T-helper 1 cell treated with Interleukin-12 subunit alpha and Interleukin-12 subunit beta and Interleukin-4 antibody, amounts not matched to agents 30 ng/mL and 1 ng/mL, for 36 hours (primary cell): ENCODE results near the gene AFDN. TPM values are rescaled to one million over a fixed set of nuclear protein-coding genes. Genes with fewer than 3 reads are reported as not detected.

ENCODE experiments used
- intact Hi-C: fragments of 100-400 bp; cut with micrococcal nuclease; formaldehyde crosslinking; loops from one replicate; pipeline ENCODE4 v1.15.1; 2024
- total RNA-seq: library from RNA; stranded (reverse); gene quantifications from 2 replicates; pipeline ENCODE4 v1.2.3, GENCODE V29; 2022

The AFDN gene
- total RNA-seq, 1 donor from 2014 or later: 77.7 TPM

DNA sequence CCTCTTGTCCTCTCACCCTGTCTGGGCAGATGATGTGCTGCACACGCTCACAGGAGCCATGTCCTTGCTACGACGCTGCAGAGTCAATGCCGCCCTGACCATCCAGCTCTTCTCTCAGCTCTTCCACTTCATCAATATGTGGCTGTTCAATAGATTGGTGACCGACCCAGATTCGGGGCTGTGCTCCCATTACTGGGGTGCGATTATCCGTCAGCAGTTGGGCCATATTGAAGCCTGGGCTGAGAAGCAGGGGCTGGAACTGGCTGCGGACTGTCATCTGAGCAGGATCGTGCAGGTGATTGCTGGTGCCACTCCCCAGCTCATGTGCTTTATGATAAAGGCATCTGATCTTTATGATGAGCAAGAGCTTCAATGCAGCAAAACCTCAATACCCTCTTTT, 88.4 kb downstream of the AFDN start:
- intact Hi-C loops: no loop called here

DNA sequence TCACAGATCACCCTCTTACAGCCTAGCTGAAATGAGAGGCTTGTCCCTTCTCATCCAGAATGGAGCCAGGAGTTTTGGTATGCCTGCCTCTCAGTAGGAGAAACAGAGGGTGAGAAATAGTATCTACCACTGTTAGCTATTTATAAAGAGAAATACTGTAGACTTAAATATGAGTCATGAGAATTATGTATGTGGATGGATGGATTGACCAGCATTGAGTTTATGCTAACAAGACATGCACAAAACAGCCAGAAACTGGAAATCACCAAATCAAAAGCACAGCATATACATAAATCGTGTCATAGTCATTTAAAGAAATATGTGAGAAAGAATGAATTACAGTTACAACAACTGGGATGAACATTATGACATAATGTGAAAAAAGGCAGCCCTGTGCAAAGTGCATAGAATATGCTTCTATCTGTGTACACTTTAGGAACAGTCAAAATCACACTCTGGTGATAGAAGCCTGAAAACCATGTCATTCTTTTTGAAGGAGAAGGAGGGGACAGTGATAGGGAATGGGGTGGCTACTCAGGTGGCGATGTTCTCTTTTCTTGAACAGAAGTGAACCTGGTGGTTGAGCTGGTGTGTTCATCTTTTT, 90.9 kb downstream of the AFDN start:
- intact Hi-C loops: no loop called here

DNA sequence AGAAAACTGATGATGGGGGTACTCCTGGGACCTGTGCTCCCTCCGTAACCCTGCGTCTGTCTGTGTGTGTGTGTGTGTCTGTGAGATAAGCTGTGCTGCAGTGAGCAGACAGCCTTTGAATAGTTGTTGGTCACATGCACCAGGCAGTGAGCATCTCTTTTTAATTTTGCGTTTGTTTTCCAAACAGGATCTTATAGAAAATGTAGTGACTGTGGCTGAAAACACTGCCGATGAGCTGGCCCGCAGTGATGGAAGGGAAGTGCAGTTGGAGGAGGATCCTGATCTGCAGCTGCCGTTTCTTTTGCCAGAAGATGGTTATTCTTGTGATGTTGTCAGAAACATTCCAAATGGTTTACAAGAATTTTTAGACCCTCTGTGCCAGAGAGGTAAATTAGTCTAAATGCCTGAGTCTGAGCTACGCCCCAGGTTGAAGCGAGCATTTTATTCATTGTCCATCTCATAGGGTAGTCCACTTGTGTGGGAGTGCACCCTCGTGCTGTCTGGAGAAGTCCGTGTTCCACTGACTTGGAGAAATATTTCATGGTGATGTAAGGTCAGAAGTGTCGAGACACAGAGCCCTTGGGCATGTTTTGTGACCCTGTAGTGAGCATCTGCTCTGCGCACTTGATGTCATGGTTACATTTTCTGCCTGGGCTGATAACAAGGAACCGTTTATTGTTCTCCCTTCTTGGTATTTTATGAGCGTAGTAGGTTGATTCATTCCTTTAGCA, 92.0 kb downstream of the AFDN start:
- intact Hi-C loops: no loop called here

DNA sequence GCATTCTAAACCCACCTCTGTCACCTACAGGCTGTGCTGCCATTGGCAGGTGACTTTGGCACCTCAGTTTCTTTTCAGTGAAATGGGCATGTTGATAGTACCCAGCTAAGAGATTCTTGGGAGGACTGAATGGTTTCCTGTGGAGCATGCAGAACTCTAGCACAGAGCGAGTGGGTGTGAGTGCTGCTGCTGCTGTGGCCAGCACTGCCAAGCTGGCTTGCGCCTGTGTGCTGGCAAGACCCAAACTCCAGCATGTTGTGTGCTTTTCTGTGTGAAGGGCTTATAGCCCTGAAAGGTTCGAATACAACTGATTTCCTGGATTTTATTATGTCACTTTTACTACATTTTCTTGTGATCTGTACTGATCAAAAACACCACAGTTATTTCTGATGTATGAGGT, 92.6 kb downstream of the AFDN start:
- intact Hi-C loops: no loop called here

DNA sequence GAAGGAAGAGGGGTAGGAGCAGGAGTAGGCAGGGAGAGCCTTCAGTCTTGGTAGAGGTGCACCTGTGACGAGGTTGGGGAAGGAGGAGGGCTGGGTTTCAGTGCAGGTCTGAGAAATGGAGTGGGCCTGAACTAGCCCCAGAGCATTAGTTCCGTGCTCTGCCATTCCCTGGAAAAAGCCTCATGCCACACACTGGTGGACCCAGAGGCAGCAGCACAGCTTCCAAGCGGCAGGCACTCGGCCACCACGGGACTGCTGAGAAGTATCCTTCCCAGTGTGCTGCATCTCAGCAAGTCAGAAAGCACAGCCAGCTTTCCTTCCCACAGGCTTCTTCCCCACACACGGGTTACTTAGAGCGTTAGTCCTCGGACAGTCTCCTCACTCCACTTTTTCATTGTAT, 93.5 kb downstream of the AFDN start:
- intact Hi-C loops: no loop called here

DNA sequence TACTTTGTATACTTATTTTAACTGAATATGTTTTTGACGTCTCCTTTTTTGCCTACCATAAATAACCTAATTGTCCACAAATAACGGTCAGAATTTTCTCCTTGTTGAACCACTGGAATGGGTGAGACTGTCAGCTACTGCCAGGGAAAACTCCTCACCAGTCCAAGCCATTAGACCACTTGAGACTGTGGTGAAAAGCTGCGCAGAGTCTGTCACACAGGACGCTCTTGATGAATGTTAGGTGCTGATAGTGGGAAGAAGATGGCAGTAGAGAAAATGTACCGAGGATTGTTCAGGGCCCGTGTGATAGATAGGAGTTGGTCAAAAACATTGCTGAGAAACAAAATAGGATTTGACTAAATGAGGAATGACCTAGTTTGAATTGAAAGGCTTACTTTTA, 95.1 kb downstream of the AFDN start:
- intact Hi-C loops: no loop called here

DNA sequence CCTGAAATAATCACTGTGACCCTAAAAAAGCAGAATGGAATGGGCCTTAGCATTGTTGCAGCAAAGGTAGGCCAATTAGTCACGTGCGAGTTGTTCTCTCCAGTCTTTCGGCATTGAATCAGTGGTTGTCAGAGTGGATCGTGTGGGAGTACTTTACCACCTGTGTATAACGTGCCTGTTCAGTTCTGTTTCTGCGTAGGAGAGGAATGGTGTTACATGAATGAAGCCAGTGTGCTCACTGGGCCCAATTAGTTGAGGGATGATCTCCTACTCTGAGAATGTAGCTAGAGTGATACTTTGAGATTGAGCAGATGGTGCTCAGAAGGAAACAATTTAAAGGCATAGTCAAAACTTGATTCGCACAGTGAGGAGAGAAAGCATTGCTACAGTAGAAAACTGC, 98.3 kb downstream of the AFDN start:
- intact Hi-C loops: no loop called here

DNA sequence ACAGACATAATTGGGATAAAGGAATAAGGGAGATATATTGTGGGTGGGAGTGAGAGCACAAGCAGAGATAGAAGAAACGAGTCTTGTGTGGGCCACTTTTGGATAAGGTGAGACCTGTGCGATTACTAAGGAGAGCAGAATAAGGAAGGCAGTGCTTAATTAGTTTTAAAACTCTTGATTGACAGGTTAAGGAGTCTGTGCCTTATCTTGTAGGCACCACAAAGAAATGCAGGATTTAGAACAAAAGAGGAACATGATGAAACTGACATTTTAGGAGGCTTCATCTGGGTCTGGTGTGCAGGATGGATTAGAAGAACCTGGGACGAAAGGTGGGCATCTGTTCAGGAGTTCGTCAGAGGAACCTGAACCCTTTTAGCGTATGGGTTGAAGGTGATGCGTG, 100.5 kb downstream of the AFDN start:
- intact Hi-C loops: no loop called here

DNA sequence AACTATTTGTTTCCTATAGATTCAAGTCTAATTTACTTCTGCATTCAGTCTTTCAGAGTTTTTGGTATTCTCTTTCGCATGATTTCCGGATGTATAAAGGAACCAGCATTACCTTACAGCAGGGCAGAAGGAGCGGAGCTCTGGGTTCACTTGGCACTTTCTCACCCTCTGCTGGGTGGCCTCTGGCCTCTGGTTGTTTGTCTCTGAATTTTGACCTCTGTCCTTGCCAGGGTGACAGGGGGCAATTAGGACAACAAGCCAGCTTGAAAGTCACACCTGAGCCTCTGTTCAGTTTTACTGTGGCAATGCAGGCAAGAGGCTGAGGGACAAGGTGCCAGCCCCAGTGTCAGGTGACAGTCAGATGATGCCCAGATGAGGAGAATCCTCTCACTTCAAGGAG, 101.4 kb downstream of the AFDN start:
- intact Hi-C loops: no loop called here

DNA sequence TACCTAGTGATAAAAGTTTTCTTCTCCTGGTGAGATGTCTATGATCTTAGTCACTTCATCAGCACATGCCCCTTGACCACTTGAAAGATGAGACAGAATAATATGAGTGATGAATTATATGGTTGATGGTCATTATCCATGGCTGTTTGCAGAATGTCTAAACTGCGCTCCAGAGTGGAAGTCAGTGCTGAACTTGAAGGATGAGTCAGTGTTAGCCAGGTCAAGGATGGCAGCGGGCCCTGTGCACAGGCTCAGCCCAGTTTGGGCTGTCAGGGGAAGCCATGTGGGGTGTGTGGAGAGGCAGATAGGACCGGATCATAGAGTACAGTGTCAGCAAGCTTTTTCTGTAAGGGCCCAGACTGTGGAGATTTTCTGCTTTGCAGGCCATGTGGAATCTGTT, 103.6 kb downstream of the AFDN start:
- intact Hi-C loops: no loop called here

DNA sequence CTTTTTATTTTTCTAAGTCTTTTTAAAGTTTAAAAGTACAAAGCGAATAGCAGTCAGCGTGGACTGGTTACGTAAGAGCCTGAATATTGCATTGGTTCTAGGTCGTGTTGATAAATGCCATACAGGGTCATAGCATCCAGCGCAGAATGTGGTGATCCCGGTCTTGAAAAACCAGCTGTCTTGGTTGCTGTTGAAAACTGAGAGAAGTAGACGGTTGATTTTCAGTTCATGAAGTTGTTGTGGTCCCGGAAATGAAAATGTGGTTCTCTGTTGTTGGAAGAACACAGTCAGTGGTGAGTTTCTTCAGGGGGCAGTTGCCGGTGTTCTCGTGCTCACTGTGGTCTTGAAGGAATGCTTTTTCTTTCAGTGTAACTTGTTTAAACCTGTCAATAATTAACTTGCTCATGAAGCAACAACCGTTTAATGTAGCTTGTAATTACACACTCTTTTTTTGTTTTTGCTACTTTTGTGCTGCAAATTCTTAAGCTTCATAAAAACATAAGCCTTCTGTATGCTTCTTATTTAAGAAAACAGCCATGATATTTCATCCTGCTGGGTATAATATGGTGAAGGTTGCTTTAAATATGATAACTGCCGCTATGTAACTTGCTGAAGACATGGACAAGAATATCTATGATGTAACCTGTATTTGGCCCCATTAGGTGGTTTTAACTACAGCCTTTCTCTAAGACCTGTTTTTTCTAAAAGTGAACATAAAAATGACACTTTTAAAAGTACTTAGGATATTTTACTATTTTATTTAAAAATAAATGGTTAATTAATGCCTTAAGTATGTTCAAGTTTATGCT, 106.0 kb downstream of the AFDN start:
- intact Hi-C loops: no loop called here

DNA sequence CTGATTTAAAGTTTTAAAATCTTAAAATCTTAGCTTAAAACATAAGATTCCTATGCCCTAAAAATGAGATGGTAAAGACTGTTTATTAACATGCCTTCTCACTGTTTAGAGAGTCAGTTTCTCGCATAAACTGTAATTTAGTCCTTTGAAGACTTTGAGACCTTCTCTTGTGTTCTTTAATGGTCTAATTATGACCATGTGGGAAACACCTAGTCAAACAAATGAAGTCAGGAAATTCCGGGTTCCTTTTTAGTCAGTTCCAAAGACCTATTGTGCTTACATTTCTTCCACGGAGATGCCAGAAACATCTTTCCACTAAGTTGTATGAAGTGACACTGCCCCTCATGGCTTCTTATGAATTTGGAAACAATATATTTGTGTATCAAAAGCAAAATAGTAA, 106.6 kb downstream of the AFDN start:
- intact Hi-C loops: no loop called here

DNA sequence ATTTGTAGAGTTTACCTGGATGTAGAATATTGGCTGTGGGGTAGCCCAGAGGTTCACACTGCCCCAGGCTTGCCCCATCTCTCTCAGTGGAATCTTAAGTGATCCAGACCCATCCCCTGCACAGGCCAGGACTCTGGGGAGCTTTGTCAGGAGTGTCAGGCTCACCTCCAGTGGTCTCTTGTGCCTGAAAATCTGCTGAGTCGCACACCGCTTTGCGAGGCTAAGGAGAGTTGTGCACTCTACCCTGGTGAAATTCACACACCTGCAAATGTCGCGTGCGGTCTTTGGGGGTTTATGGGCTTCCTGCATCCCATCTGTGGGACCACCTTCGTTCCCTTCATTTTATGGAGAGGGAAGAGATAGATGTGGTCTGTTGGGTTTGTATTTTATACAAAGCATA, 107.1 kb downstream of the AFDN start:
- intact Hi-C loops: no loop called here

DNA sequence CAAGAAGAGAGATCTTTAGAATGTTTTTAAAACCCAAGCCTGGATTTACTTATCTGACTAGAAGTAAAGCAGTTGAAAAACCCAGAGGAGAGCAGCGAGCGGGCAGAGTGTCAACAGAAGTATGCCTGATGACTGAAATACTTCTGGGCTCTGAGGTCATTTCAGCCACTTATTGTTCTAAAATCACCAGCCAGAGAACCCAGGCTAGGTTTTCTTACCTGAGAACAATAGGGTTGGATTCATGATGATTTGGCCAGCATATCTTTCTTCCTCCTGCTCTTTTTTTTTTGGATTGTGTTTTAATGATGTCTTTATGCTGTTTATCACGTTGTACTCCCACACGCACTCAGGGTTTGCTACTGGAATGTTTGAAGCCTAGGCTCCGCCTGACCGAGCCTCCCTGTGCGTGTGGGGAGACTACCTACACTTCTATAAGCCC, 107.7 kb downstream of the AFDN start:
- intact Hi-C loops: no loop called here

DNA sequence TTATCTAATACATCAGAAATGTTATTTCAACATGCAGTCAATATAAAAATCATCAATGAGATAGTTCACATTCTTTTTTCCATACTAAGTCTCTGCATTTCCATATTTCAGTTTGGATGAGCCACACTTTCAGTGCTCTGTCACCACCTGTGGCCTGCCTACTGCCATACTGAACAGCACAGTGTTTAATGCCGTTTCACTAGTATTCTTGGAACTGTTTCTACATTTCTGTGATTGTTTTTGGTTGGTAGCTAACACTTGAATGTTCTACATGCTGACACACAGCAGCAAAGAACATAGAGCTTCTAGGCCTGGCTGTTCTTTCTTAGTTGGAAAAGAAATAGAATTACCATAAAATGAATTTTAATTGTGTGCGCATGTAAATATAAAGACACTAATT, 109.3 kb downstream of the AFDN start:
- intact Hi-C loops: no loop called here

DNA sequence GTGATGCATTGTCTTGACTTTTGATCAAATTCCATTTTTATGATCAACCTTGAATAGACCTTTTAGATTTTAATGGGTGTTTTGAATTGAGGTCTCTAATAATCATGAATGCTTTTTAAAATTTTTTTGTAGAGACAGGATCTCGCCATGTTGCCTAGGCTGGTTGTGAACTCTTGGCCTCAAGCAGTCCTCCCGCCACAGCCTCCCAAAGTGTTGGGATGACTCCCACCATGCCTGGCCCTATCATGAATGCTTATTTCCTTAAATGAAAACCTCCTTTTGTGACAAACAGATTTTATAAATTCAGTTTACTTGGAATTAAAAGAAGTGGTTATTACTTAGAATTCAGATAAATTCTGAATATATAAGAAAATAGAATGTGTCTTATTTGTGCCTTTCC, 110.6 kb downstream of the AFDN start:
- intact Hi-C loops: no loop called here

DNA sequence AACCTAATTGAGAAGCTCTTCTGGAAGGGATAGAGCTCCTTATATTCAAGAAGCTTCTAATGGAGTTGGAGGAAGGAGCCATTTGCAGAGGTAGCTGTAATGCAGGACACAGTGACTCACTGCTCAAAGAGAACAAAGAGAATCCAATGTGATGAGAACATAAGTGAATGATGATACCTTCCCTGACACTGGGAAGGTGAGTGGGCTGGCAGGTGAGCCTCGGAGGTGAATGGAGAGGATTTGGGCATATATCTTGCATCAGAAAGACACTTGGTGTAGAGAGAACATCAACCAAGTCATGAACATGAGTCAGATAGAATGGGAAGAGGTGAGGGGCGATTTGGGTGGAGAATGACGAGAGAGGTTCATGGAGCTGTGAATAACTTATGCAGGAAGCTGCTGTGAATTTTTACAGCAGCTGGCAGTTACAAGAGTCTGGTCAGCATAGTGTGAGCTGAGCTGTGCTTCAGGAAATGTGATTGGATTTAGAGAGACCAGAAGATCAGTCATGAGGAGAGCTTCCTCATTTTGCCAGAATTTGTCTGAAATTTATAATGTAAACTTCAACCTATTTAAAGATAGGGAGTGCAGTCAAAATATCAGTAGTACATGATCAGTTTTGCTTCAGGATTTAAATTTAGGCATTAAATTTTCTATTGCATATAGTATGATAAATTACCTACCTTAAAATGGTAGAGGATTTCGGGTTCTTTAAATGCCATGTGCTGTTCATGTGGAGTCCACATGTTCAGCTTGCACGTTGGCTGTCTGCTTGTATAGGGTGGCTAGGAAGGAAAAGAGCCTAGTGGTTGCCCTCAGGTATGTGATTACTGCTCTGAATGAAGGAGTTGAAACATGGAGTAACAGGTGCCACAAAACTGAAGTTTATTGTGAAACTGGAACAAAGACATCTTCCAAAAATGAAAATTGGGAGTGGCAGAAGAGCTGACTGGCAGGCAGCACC, 111.5 kb downstream of the AFDN start:
- intact Hi-C loops: no loop called here

DNA sequence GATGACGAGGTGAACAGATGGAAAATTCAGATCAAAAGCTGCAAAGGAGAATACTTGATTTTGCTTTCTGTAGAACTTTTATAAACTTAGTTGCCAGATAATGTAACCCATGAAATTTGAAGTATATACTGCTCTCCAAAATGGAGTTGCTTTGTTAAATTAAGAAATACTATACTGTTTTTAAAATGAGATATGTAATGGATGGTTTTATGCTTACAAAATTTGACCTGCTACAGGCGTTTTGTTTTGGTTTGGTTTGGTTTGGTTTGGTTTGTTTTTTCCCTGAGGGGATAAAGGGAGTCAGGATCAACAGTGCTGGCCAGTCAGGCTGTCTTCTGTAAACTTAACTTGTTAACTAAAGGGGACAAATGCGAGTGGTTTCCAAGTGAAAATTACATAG, 115.1 kb downstream of the AFDN start:
- intact Hi-C loops: no loop called here

DNA sequence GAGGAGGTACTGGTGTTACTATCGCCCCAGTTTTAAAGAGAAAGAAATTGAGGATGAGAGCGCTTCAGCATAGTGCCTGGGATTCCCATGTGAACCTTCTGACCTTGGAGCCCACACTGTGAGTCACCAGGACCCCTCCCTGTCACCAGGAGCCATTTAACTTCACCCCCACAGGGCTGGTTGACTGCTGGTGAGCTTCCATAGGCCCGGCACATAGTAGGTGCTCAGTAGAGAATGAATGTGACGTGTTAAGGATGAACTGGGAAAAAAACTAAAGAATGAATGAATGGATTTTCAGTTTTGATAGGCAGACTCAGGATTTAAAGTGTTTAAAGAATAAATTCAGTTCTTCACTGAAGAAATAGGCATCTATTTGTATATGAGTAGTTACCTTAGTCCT, 117.4 kb downstream of the AFDN start:
- intact Hi-C loops: no loop called here

DNA sequence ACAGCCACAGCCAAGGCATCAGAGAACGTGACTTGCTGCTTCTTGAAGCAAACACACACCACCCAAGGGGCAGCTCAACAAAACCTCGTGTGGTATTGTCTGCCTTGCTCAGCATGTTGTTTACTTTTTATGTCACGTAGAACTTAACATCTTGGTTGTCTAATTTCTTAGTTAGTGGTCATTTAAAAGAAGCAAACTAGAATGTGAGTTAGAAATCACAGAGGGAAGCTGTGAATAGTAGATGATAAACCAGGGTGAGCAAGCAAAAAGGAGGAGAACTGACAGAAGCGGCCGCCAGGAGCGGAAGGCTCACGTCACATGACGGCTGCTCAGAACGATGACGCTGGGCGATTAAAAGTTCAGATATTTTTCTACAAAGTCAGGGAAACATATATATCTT, 119.3 kb downstream of the AFDN start:
- intact Hi-C loops: no loop called here

DNA sequence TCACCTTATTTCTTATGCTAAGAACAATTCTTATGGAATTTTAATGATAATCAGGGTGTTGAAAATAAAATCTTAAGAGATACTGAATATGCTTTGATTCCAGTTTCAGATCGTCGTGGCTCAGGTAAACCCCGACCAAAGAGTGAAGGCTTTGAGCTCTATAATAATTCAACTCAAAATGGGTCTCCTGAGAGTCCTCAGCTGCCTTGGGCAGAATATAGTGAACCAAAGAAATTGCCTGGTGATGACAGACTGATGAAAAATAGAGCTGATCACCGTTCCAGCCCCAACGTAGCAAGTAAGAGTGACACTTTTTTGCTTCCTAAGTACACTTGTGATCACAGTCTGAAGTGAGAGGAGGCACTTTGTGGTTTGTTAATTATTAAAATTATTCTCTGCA, 119.9 kb downstream of the AFDN start:
- intact Hi-C loops: no loop called here
